Common myeloid progenitor, CD34-positive (primary cell): ENCODE results near the gene MOAP1.
A peak's percentile ranks its signal among the peaks of the same experiment; 100 is the strongest.
"Not testable (repeated sequence)": the region's sequence is repeated elsewhere in the genome, so short reads cannot be mapped to it uniquely, and the experiment has no call there.

ENCODE experiments used
- CTCF ChIA-PET: fragments of 350-600 bp; sonication (Branson Sonifier 250); formaldehyde crosslinking; loops from one replicate; lab custom pipeline; 2021; ENCODE audit warnings: antibody characterized with exemption; lab: Charles Lee
- POLR2A ChIA-PET: fragments of 350-600 bp; sonication (Branson Sonifier 250); formaldehyde crosslinking; loops from one replicate; lab custom pipeline; 2021; ENCODE audit warnings: antibody characterized with exemption; lab: Charles Lee
- DNase-seq, 3 donors: peaks; one replicate each; pipeline versions ENCODE4 v3.0.0 to v3.0.0-alpha.2; 2013
- H3K27ac ChIP-seq, 2 experiments: 1 replicate in 1 of 2; 2 replicates in 1 of 2; pipeline ENCODE4 v1.7.0; 2013; ENCODE audit warnings: inconsistent platforms in 2 of 2, low read length in 2 of 2, mild to moderate bottlenecking in 2 of 2, low read depth in 1 of 2, moderate library complexity in 1 of 2; ENCODE audit not compliant: severe bottlenecking in 2 of 2, insufficient read depth in 1 of 2, poor library complexity in 1 of 2
- H3K27me3 ChIP-seq, 5 experiments: replicated peaks in 2 of 5; 1 replicate in 3 of 5; 2 replicates in 2 of 5; pipeline versions ENCODE4 v1.6.1 to v1.7.0; 2013; ENCODE audit warnings: low read length in 4 of 5, mild to moderate bottlenecking in 2 of 5, moderate library complexity in 2 of 5, inconsistent platforms in 1 of 5; ENCODE audit not compliant: insufficient read depth in 5 of 5, control insufficient read depth in 4 of 5
- H3K36me3 ChIP-seq, 4 experiments: 1 replicate in 2 of 4; 2 replicates in 2 of 4; pipeline versions ENCODE4 v1.6.1 to v1.7.0; 2013; ENCODE audit warnings: low read length in 3 of 4, control low read depth in 1 of 4, mild to moderate bottlenecking in 1 of 4; ENCODE audit not compliant: control insufficient read depth in 4 of 4, insufficient read depth in 4 of 4
- H3K4me1 ChIP-seq, 4 experiments: 1 replicate in 3 of 4; 2 replicates in 1 of 4; pipeline versions ENCODE4 v1.6.1 to v1.7.1; 2013; ENCODE audit warnings: low read length in 3 of 4, mild to moderate bottlenecking in 3 of 4, control low read depth in 1 of 4, inconsistent platforms in 1 of 4, moderate library complexity in 1 of 4; ENCODE audit not compliant: control insufficient read depth in 4 of 4, insufficient read depth in 4 of 4; ENCODE audit errors: control extremely low read depth in 1 of 4
- H3K4me3 ChIP-seq, 7 experiments: 1 replicate in 4 of 7; 2 replicates in 3 of 7; pipeline versions ENCODE4 v1.5.1 to v1.7.0; 2013; ENCODE audit warnings: mild to moderate bottlenecking in 7 of 7, low read length in 6 of 7, moderate library complexity in 6 of 7, inconsistent platforms in 2 of 7, low read depth in 2 of 7, control low read depth in 1 of 7; ENCODE audit not compliant: insufficient read depth in 4 of 7, control insufficient read depth in 1 of 7; ENCODE audit errors: extremely low read depth in 1 of 7
- H3K9me3 ChIP-seq, 5 experiments: 1 replicate in 4 of 5; 2 replicates in 1 of 5; pipeline versions ENCODE4 v1.6.1 to v1.7.1; 2013; ENCODE audit warnings: low read length in 4 of 5, mild to moderate bottlenecking in 2 of 5, inconsistent platforms in 1 of 5, low read depth in 1 of 5, moderate library complexity in 1 of 5; ENCODE audit not compliant: control insufficient read depth in 4 of 5, insufficient read depth in 2 of 5; ENCODE audit errors: control extremely low read depth in 1 of 5
- WGBS: methylation state at CpG from one replicate; pipeline ENCODE4 v1.1.5; 2013; ENCODE audit not compliant: insufficient coverage; 5-methylcytosine and 5-hydroxymethylcytosine counted together

Gene MOAP1

DNA sequence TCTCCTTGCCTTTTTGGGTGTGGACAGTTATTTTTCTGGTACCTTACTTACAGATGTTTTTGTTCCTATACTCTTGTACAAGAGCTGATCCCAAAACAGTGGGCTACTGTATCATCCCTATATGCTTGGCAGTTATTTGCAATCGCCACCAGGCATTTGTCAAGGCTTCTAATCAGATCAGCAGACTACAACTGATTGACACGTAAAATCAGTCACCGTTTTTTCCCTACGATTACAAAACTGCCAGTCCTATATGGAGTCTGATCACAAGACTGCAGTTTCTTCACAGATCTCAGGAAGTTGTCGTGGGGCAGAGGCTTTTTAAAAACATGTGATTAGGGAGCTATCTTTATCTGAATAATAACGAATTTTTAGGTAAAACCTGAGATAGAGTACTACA, 1.8 kb upstream of the MOAP1 start:
- Histone ChIP-seq H3K9me3 (no peaks in the 10 kb centered on the region), H3K27ac (no peak overlapping the region), H3K36me3 (peaks cover 4 to 24% (median 9%) of the 10 kb centered on the region in 4 experiments), H3K27me3 (no peaks in the 10 kb centered on the region), H3K4me3 (peak overlapping the region in 1 of 7 experiments; percentile 28), H3K4me1 (peaks cover 0 to 26% (median 20%) of the 10 kb centered on the region in 4 experiments)
- DNase-seq, result no peak
- ChIA-PET POLR2A (no interaction called here), CTCF (interaction anchor here (0.6 to 1.7 kb wide), 3 partner anchors 9 to 20 kb away, joined by 3 to 5 read pairs (median 3); partner anchors contain the start of genes GON7 and UBR7)
- WGBS, result 92% methylated on average over 5 of the region's 6 CpGs

DNA sequence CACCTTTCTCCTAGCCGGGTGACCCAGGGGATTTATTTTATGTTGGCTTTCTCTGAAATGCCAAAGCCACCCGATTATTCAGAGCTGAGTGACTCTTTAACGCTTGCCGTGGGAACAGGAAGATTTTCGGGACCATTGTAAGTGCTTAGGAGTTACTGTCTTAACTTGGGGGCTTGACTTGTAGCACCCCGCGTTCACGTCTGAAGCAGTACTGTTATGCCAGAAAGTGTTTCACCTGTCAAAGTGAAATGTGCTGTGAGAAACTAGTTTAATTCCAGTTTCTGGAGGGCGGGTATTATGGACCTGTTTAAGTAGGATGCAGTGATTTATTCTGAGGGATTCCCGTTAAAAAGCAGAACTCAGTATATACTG, 638 bp upstream of the MOAP1 start:
- peaks cover 4 to 24% (median 9%) of the 10 kb centered on the region in 4 experiments for H3K36me3 ChIP-seq
- WGBS, result 0% methylated on average over 9 of the region's 10 CpGs
- H3K9me3 ChIP-seq, result no peaks in the 10 kb centered on the region
- no peaks in the 10 kb centered on the region for H3K27me3 ChIP-seq
- peak overlapping the region; percentile 60 to 95 (median 89) for H3K4me3 ChIP-seq
- ChIA-PET CTCF (interaction anchor here (1.2 to 3.8 kb wide), 4 partner anchors 9 to 34 kb away, joined by 3 to 27 read pairs (median 8); partner anchors contain the start of genes GON7 and UBR7), POLR2A (interaction anchor here (0.8 to 1.7 kb wide), 5 partner anchors 12 to 72 kb away, joined by 3 to 15 read pairs (median 3); partner anchors contain the start of genes GON7 and UBR7)
- DNase-seq, result peak in 2 of 3 donors; percentile 40 to 60
- H3K27ac ChIP-seq, result peak overlapping the region; percentile 59 to 85
- H3K4me1 ChIP-seq, result peaks cover 0 to 26% (median 20%) of the 10 kb centered on the region in 4 experiments

DNA sequence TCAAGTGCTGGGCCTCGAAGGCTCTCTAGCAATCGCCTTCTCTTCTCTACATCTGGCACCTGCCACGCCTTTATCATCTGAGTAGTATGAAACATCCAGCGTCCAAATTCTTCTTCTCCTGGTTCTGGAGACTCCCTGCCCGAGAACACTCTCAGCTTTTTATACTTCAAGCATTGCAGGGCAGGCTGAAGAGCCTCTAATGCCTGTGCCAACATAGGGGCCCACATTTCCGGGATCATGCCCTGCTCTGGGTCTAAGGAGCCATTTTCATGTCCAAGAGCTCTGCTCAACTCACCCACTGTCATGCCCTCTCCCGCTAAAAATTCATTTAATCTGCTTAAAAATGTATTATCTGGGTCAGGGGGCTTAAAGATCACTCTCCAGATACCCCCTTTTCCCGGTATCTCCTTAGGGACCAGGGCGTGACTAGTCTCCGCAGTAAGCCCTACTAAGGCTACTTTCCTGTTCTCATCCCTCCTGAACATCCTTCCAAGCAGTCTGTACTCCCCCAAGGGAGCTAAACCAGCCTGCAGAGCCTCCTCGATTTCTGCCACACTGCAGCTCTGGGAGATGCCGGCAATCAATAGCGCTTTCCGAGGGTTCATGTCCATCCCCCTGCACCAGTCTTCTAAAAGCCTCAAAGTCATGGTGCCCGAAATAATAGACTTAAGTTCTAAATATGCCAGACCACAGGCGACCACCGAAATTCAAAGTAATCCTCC, 940 bp downstream of the MOAP1 start:
- Histone ChIP-seq H3K27me3 (no peaks in the 10 kb centered on the region), H3K27ac (peak overlapping the region; percentile 50 to 90), H3K4me1 (peaks cover 0 to 26% (median 20%) of the 10 kb centered on the region in 4 experiments), H3K36me3 (peaks cover 4 to 22% (median 9%) of the 10 kb centered on the region in 4 experiments), H3K4me3 (peak overlapping the region; percentile 67 to 95 (median 89)), H3K9me3 (no peaks in the 10 kb centered on the region)
- no peak for DNase-seq
- ChIA-PET CTCF (interaction anchor here (1.0 to 3.8 kb wide), 6 partner anchors 8 to 120 kb away, joined by 3 to 27 read pairs (median 5); partner anchors contain the start of genes GON7 and UBR7), POLR2A (interaction anchor here (1.5 to 1.7 kb wide), 2 partner anchors 11 to 23 kb away, joined by 3 to 15 read pairs; partner anchors contain the start of genes GON7 and UBR7)
- 50% methylated on average over 15 of the region's 17 CpGs for WGBS

DNA sequence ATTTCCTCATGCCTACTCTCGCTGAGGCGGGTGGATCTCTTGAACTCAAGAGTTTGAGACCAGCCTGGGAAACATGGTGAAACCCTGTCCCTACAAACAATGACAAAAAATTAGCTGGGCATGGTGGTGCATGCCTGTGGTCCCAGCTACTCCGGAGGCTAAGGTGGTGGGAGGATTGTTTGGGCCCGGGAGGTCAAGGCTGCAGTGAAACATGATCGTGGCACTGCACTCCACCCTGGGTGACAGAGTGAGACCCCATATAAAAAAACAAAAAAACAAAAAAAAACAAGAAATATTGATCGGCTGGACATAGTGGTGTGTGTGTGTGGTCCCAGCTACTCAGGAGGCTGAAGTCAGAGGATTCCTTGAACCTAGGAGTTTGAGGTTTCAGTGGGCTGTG, 9.2 kb downstream of the MOAP1 start:
- no peaks in the 10 kb centered on the region for H3K9me3 ChIP-seq
- H3K36me3 ChIP-seq, result no peaks in the 10 kb centered on the region
- peaks cover 0 to 2% (median 0%) of the 10 kb centered on the region in 5 experiments for H3K27me3 ChIP-seq
- H3K27ac ChIP-seq, result no peak overlapping the region
- no peak for DNase-seq
- CTCF ChIA-PET, result interaction anchor here (1.0 to 1.5 kb wide), 3 partner anchors 9 to 17 kb away, joined by 3 to 7 read pairs (median 3); partner anchors contain the start of genes LYSET and MOAP1
- no peaks in the 10 kb centered on the region for H3K4me1 ChIP-seq
- H3K4me3 ChIP-seq, result no peak overlapping the region
- no CpG with 5 or more reads among the region's 6 CpGs for WGBS
- POLR2A ChIA-PET, result interaction anchor here (0.6 kb wide), 1 partner anchor 15 kb away, joined by 3 read pairs; no protein-coding TSS in a partner anchor

DNA sequence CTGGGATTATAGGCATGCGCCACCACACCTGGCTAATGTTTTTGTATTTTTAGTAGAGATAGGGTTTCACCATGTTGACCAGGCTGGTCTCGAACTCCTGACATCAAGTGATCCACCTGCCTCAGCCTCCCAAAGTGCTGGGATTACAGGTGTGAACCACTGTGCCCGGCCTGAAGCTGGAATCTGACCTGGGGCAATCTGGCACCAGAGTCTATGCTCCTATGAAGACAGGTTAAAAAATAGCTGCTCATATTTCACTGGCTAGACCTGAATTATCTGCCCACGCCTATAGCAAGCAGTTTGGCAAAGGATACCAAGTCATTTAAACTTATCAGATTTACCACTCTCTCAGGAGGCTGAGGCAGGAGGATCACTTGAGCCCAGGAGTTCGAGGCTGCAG, 10.0 kb downstream of the MOAP1 start:
- DNase-seq, H3K36me3 ChIP-seq, POLR2A ChIA-PET, H3K9me3 ChIP-seq, H3K4me1 ChIP-seq, H3K27ac ChIP-seq, H3K4me3 ChIP-seq, H3K27me3 ChIP-seq: not testable (repeated sequence)
- WGBS, result 97% methylated on average over 3 of the region's 5 CpGs
- CTCF ChIA-PET, result interaction anchor here (1.3 to 1.5 kb wide), 2 partner anchors 16 to 61 kb away, joined by 3 to 5 read pairs; no protein-coding TSS in a partner anchor

DNA sequence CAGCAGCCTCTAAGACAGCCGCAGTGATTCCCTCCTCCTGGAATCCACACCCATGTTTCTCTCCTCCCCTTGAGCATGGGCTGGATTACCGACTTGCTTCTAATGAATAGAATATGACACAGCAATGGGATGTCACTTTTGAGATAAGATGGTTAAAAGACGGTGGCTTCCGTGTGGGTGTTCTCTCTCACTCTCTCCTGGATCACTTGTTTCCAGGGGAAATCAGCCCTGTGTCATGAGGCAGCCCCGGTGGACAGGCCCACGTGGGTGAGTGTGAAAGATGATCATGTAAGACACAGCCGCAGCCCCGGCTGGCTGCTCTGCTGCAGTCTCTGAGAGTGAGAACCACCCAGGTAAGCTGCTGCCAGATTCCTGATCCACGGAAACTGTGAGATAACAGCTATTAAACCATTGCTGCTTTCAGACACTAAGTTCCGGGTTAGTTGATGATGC, 10.7 kb downstream of the MOAP1 start:
- no peaks in the 10 kb centered on the region for H3K4me1 ChIP-seq
- ChIA-PET CTCF (interaction anchor here (0.8 to 1.4 kb wide), 4 partner anchors 13 to 227 kb away, joined by 3 to 5 read pairs (median 4); no protein-coding TSS in a partner anchor), POLR2A (interaction anchor here (0.5 to 0.6 kb wide), 2 partner anchors 21 to 287 kb away, joined by 3 to 4 read pairs; no protein-coding TSS in a partner anchor)
- DNase-seq, result no peak
- H3K27ac ChIP-seq, result no peak overlapping the region
- H3K9me3 ChIP-seq, result no peaks in the 10 kb centered on the region
- no peak overlapping the region for H3K4me3 ChIP-seq
- H3K27me3 ChIP-seq, result peaks cover 0 to 2% (median 0%) of the 10 kb centered on the region in 5 experiments
- WGBS, result 78% methylated on average over 8 of the region's 10 CpGs
- no peaks in the 10 kb centered on the region for H3K36me3 ChIP-seq
